ENCODE data around the gene RNU4-1.
"Not testable (repeated sequence)": the region's sequence is repeated elsewhere in the genome, so short reads cannot be mapped to it uniquely, and the experiment has no call there.

RNU4-1 gene

DNA sequence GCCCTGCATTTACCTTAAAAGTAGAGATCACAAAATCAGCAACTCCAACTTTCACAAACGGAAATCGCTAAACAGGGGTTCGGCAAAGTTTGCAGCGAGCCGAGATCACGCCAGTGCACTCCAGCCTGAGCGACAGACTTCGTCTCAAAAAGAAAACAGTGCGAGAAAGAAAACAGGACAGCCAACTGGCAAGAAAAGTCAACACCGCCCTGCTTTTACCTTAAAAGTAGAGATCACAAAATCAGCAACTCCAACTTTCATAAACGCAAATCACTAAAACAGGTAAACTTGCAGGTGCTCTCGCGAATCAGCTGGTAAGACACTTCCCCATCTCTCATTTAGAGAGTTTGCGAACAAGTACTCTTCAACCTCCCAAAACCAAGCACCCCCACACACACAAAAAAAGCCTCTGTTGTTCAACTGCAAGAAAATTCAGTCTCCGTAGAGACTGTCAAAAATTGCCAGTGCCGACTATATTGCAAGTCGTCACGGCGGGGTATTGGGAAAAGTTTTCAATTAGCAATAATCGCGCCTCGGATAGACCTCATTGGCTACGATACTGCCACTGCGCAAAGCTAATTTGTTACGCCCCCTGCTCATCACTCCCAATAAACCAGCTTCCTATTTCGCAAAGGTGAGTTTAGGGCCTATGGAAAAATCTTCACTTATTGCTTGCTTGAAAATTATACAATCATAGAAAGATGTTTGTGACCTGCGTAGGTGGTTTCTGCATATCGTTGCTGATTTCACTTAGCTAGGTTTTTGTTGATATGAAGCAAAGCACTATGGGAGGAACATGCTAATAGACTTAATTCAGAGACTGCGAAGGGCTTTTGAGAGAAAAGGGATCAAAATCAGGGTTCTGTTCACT is at the start of gene RNU4-1:
Gene RNU4-1 (minus strand): TSS at position 577 of the 871 bp plus-strand sequence.
- peak; percentile 84 for DNase-seq

DNA sequence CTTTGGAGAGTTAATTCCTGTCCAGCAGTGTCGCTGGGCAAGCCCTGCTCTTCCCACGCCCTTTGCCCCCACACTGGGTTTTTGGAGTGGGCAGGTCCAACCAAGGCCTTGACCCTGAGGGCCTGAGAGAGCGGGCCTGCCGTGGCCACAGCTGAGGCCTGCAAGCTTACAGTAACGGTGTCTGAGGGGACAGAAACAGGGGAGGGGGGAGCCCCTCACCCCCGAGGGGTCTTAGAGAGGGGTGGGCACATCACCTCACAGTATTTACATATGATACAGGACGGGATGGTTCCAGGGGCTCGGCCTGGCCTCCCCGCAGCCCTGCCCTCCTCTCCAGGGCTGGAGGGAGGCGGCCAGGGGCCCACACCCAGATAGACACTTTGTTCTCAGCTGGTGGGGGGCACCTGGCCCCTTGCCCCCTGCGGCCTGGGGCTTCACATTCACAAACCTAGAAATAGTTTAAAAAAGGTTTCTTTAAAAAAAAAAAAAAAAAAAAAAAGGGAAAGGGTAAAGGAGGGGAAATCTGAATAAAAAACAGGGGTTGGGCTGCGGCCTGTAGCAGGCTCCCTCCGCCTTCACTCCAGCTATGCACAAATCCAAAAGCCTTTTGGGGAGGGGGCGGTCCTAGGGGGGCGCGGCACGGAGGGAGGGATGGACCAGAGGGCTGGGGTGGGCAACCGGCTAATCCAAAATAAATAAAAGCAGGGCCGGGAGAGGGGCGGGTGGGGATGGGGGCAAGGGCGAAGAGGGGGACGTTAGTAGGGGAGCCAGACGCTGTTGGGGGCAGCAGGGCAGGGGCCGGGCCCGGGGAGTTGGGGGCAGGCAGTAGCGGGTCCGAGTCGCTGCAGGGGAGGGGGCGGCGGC is 49.4 kb upstream of the RNU4-1 start:
- no peak for DNase-seq

DNA sequence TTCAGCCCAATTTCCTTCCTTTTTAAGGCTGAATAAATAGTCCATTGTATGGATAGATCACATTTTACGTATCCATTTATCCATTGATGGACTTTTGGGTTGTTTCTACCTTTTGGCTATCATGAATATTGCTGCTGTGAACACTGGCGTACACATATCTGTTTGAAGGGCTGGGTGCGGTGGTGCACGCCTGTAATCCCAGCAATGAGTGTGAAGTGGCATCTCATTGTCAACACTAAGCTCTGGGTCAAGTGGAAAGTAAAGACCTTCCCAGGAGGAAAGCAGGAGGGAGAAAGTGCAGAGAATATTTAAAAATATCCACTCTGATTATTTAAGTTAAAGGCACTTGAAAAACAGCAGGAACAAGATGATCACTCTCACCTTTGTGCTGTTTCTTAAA is 46.2 kb upstream of the RNU4-1 start:
- DNase-seq = no peak

DNA sequence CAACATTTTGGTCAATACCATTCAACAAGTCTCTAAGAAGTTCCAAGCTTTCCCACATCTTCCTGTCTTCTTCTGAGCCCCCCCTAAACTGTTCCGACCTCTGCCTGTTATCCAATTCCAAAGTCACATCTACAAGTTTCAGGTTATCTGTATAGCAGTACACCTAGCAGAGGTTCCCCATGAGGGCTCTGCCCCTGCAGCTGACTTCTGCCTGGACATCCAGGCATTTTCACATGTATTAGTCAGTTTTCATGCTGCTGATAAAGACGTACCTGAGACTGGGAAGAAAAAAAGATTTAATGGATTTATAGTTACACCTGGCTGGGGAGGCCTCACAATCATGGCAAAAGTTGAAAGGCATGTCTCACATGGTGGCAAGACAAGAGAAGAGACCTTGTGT is 44.7 kb upstream of the RNU4-1 start:
- no peak for DNase-seq

DNA sequence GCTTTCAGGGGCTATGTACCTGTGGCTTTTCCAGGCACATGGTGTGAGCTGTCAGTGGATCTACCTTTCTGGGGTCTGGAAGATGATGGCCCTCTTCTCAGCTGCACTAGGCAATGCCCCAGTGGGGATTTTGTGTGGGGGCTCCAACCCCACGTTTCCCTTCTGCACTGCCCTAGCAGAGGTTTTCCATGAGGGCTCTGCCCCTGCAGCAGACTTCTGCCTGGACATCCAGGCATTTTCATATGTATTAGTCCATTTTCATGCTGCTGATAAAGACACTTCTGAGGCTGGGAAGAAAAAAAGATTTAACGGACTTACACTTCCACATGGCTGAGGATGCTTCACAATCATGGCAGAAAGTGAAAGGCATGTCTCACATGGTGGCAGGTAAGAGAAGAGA is 43.4 kb upstream of the RNU4-1 start:
- DNase-seq = not testable (repeated sequence)

DNA sequence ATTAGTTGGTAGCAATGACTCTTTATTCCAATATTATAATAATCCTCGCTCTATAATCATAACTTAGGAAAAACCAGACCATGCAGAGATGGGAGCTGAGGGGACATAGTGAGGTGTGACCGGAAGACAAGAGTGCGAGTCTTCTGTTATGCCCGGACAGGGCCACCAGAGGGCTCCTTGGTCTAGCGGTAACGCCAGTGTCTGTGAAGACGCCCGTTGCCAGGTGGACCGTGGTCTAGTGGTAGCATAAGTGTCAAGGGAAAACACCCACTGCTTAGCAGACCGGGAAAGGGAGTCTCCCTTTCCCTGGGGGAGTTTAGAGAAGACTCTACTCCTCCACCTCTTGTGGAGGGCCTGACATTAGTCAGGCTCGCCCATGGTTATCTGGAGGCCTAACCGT is 42.4 kb upstream of the RNU4-1 start:
- peak; percentile 68 for DNase-seq

DNA sequence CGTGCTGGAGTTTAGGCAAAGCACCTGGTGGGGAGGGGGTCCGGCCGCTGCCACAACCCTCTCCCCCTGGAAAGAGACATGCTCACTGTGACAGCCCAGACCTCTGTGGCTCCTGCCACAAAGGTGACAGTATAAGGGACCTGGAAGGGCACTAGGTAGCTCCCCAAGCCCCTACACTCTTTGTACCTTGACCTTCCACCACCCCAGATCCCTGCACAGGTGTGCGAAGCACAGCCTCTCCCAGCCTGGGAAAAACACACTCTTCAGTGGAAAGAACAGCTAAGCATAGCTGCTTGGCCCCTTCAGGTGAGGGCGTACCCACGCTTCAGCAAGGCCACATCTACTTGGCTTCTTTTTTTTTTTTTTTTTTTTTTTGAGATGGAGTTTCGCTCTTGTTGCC is 39.5 kb upstream of the RNU4-1 start:
- DNase-seq = no peak

DNA sequence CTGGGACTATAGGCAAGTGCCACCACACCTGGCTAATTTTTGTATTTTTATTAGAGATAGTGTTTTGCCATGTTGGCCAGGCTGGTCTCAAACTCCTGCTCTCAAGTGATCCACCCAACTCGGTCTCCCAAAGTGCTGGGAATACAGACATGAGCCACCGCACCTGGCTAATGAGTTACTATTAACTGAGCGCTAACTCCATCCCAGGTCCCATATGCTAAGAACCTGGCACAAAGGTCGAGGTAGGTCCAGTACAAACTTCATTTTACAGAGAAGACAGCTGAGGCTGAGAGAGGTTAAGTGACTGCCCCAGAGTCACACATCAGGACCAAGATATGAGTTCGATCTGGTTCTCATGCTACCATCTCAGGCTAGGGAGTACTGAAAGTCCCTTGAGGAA is 39.0 kb upstream of the RNU4-1 start:
- no peak for DNase-seq

DNA sequence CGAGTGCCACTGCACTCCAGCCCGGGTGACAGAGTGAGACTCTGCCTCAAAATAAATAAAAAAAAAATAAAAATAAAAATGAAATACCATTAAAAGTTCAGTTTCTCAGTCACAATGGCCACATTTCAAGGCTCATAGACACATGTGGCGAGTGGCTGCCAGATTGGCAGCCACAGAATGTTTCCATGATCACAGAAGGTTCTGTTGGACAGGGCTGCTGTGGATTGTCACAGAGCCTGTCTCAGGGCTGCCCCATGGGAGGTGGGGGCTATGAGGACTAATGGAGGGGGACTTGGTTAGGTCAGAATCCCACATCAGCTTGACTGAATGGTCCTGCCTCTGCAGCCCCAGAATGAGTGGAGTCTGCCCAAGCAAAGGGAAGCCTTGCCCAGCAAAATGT is 38.4 kb upstream of the RNU4-1 start:
- no peak for DNase-seq

DNA sequence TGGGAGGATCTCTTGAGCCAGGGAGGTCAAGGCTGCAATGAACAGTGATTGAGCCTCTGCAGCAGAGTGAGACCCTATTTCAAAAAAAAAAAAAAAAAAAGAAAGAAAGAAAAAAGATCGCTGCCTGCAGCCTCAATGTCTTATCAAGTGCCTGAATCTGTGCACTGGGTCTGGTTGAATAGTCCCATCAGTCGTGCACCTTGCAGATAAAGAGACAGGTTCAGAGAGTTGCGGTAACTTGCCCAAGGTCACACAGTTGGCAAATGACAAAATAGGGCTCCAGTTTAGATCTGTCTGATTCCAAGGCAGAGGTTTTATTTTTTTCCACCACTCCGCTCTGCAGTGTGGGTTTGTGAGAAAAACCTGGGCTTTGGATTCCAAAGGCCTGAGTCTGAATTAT is 35.2 kb upstream of the RNU4-1 start:
- DNase-seq = no peak

DNA sequence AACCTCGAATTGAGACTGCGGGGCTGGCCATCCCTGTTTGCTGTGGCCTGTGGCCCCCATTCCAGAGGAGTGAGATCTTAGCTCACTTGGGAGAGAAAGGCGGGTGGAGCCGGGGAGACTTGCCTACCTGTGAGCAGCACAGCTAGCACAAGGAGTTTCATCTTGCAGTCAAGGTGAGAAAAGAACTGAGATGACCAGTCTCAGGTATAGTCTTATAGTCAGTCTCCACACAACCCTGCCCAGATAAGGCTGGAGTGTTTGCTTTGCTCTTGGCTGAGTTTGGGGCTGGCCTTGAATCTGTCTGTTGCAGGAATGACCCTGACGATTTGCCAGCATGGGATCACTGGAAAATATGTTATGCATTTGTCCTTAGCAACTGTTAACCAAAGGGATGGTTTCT is 34.6 kb upstream of the RNU4-1 start, which contains the start of gene PLA2G1B:
Gene PLA2G1B (minus strand): TSS at position 187 of the 400 bp plus-strand sequence. CDS start 26 bp downstream, at position 161.
- DNase-seq = no peak

DNA sequence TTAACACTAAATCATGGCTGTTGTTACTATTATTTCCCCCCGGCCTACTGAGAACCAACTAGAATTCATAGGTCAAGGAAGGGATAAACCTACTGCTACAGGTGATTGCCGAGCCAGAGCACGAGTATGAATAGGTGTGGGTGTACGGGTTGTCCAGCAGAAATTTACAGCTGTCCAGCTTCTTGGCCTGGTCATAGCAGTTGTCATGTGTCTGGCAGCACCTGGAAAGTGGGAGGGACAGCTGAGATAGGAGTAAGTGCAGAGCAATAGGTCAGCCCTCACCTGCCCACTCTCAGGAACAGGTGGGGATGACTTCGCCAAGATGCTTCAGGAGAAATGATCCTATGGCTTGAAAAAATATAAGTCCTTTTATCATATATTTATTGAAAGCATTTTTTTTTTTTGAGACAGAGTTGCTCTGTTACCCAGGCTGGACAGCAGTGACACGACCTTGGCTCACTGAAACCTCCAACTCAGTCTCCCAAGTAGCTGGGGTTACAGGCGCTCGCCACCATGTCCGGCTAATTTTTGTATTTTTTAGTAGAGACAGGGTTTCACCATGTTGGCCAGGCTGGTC is 31.9 kb upstream of the RNU4-1 start:
- DNase-seq = no peak

DNA sequence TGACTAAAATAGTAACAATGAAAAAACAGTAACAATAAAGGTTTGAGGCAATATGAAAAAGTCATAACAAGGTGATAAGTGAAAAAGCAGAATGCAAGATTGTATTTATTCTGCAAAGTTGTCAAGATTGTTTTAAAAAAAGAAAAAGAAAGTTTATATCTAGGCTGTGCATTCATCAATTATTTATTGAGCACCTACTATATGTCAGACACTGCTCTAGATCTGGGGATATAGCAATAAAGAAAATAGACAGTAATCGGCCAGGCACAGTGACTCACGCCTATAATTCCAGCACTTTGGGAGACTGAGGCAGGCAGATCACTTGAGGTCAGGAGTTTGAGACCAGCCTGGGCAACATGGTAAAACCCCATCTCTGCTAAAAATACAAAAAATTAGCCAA is 30.7 kb upstream of the RNU4-1 start:
- DNase-seq = no peak

DNA sequence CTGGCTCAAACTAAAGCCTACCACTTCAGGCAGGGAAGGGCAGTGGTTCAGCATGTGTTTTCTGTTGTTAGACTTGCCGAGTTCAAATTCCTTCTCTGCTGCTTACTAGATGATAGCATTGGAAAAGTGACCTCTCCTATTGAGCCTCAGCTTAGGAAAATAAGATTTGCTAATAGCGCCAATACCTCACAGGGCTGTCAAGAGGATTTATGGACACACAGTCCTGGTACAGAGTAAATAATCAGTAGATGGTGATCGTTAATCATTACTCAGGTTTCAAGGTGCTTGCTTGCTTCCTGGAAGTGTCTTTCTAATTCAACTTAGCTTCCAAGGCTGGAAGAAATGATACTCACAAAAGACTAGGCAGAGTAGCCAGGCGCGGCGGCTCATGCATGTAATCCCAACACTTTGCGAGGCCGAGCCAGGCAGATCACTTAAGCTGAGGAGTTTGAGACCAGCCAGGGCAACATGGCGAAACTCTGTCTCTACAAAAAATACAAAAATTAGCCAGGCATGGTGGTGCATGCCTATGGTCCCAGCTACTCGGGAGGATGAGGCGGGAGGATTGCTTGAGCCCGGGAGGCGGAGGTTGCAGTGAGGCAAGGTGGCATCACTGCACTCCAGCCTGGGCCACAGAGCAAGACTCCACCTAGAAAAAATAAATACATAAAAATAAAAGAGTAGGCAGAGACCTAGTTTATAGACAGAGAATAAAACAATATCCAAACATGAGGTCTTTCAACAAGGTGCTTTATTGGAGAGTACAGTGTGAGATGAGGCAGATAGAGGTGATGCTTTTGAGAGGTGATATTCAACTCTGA is 28.6 kb upstream of the RNU4-1 start:
- no peak for DNase-seq

DNA sequence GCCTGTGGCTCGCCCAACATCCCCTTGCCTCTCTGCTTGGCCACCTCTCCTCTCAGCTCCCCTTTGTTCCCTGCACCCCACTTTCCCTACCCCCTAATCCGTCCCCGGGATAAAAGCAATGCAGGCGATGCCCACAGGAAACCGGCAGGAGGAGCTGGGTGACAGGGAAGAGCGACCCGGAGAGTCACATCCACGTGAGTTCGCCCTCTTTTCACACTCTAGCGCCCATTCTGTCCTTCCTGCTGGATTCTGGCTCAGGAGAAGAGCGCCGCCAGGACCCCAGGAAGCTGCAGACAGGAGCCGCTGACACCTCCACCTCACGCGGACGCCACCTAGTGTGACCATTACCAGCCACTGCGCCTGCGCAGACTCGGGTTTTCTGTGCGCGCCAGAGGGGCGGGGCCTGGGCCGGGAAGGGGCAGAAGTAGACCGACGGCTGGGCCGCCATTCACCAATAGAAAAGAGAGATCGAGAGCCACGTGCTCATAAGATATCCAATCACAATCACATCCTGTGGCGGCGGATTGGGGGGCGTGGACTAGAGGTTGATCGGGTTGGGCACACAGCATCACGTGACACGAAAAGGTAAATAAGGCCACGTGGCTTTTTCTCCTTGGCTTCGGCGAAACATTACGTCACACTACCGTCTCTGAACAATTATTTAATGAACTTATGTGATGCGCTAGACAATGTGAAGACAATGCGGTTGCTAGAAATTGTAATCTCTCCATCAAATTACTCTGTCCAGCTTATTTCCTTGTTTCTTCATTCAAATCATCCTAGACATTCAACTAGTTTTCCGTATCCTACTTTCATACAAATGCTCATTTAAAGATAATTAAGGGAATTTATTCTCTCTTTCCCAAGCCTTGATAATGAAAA is 24.4 kb upstream of the RNU4-1 start:
- peak; percentile 100 for DNase-seq

DNA sequence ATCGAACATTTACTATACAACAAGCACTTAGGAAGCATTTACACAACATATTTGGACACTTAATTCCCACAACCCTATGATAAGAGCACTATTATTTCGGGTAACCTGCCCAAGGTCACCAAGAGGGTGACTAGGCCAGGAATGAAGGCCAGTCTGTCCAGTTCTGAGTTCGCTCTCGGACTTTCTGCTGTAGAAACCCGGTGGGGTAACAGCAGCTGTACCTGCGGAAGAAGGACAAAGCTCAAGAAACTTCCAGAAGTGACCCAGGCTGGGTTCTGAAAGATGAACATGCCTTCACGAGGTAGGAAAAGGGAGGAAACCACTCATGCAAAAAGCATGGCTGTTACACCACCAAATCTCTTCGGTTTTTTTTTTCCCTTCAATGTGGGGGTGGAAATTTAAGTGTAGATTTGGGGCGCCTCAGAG is 23.8 kb upstream of the RNU4-1 start:
- DNase-seq = no peak

DNA sequence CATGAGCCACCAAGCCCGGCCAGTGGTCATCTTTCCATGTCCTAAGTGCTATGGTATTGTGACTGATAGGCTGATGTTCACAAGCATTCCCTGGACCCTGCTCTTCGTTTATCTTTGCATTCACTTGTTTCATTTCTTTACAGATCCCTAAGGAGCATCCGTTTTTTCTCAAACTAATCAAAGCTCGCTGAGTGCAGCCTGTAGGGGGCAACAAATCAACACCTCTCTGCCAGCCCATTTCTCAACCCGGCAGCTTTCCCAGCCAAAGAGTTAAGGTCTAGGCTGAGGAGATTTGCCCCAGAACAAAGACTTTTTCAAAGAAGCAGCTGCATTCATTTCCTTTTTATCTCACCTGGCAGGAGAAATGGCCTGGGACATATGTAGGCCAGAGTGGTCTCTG is 21.2 kb upstream of the RNU4-1 start:
- DNase-seq = no peak

DNA sequence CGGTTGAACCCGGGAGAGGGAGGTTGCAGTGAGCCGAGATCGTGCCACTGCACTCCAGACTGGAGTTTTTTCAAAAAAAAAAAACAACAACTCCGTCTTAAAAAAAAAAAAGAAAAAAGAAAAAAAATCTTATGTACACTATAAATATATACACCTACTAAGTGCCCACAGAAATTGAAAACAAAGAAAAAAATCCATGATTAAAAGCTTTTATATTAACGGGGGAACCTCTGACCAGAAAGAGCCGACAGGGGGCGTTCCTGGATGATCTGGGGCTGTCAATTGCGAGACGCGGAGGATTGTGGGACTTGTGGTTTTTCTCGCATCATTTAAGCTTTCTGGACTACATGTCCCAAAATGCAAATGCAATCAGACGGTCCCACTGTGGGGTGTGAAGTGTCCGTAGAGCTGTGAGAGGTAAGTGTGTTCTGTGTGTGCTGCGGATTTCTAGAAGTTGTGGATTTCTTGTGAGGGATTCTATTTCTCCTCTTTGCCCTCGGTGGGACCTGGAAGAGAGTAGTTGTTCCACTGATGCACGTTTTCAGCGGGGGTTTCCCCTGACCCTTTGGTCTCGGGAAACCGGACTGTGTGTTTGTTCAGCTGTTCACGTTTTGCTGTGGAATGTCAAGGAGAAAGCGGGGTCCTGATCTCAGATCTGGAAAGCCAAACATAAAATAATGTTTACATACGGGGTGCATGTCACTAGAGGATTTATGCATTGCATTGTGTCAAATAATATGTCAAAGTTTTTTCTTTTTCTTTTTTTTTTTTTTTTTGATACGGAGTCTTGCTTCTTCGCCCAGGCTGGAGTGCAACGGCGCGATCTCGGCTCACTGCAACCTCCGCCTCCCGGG is 9.2 kb upstream of the RNU4-1 start, which contains the start of gene SIRT4:
Gene SIRT4 (plus strand): TSS at position 360 of the 854 bp plus-strand sequence. CDS start 1,241 bp downstream, outside the sequence.
- peak; percentile 92 for DNase-seq

DNA sequence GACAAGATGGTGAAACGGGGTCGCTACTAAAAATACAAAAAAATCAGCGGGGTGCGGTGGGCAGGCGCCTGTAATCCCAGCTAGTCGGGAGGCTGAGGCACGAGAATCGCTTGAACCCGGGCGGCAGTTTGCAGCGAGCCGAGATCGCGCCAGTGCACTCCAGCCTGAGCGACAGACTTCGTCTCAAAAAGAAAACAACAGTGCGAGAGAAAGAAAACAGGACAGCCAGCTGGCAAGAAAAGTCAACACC is 701 bp downstream of the RNU4-1 start:
- DNase-seq = no peak

DNA sequence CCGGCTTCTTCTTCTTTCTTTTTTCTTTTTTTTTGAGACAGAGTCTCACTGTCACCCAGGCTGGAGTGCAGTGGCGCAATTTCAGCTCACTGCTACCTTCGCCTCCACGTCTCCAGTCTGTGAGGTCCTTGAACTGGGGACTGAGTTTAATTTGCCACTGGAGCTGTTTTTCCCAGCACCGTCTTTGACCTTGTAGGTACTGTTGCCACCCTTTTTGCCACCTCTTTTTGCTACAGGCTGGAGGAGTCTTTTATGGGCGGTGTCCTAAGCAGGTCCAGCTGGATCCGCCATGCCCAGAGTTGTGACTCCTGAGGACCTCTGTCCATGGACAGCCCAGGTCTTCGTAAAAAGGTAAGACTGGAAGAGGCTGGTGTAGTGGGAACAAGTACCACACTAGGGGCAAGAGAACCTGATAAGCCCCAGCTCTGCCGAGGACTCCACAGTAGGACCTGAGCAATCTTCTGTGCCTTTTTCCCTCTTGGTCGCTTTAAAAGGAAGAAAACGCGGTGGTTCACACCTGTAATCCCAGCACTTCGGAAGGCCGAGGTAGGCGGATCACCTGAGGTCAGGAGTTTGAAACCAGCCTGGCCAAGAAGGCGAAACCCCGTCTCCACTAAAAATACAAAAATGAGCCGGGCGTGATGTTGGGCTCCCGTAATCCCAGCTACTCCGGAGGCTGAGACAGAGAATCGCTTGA is 2.3 kb downstream of the RNU4-1 start:
- DNase-seq = peak; percentile 58

Data from stimulated activated CD8-positive, alpha-beta memory T cell treated with anti-CD3 and anti-CD28 coated beads, Interleukin-4, amount 100 ng/mL, for 48 hours (primary cell).